ENCODE data around the gene ATP6AP1. TPM values are rescaled to one million over a fixed set of nuclear protein-coding genes. Genes with fewer than 3 reads are reported as not detected.
A peak's percentile ranks its signal among the peaks of the same experiment; 100 is the strongest.

Gene ATP6AP1
- polyA plus RNA-seq, 3 donors, result 144 to 170 (median 166) TPM

- DNase-seq, result no peak
Observed at GRCh38 chrX:154468217-154468616, 39.7 kb downstream of the ATP6AP1 start.

GRCh38 chrX:154469114-154469513 is 40.6 kb downstream of the ATP6AP1 start:
- DNase-seq, result no peak

GRCh38 chrX:154469880-154470279 is 41.4 kb downstream of the ATP6AP1 start:
- no peak for DNase-seq

- DNase-seq, result no peak
Observed at GRCh38 chrX:154470434-154470833, 42.0 kb downstream of the ATP6AP1 start.

- DNase-seq, result no peak
Observed at GRCh38 chrX:154470914-154471568, 42.6 kb downstream of the ATP6AP1 start.

- no peak for DNase-seq
Observed at GRCh38 chrX:154471839-154472684, 43.6 kb downstream of the ATP6AP1 start.

- DNase-seq, result no peak
Observed at GRCh38 chrX:154472685-154473632, 44.5 kb downstream of the ATP6AP1 start.

- DNase-seq, result no peak
Observed at GRCh38 chrX:154473683-154474082, 45.2 kb downstream of the ATP6AP1 start.

- DNase-seq, result no peak
Observed at GRCh38 chrX:154476821-154477220, 48.3 kb downstream of the ATP6AP1 start.

GRCh38 chrX:154477891-154478477 is 49.5 kb downstream of the ATP6AP1 start:
- DNase-seq, result no peak

- DNase-seq, result peak; percentile 83
Observed at GRCh38 chrX:154478728-154479622, 50.5 kb downstream of the ATP6AP1 start, which contains the start of gene LAGE3. Gene LAGE3, minus strand, starts transcription at chrX:154479281. Its CDS starts 366 bp downstream, at chrX:154478915.

GRCh38 chrX:154481195-154481594 is 52.7 kb downstream of the ATP6AP1 start:
- DNase-seq, result no peak

GRCh38 chrX:154481911-154482601 is 53.6 kb downstream of the ATP6AP1 start:
- no peak for DNase-seq

GRCh38 chrX:154482786-154483185 is 54.3 kb downstream of the ATP6AP1 start:
- DNase-seq, result no peak

GRCh38 chrX:154483325-154483724 is 54.8 kb downstream of the ATP6AP1 start:
- DNase-seq, result no peak

- DNase-seq, result no peak
Observed at GRCh38 chrX:154484255-154485149, 56.0 kb downstream of the ATP6AP1 start.

GRCh38 chrX:154485150-154486051 is 56.9 kb downstream of the ATP6AP1 start:
- no peak for DNase-seq

- no peak for DNase-seq
Observed at GRCh38 chrX:154486052-154486395, 57.5 kb downstream of the ATP6AP1 start.
